GM18873 (cell line): ENCODE measurements around the gene OR6C2.
"Not testable (repeated sequence)": the region's sequence is repeated elsewhere in the genome, so short reads cannot be mapped to it uniquely, and the experiment has no call there.

Experiments
- ATAC-seq: cut with Tn5 transposase; IDR thresholded peaks from one replicate; pipeline ENCODE4 v1.9.1; 2021; ENCODE audit warnings: mild to moderate bottlenecking, moderate library complexity, moderate number of reproducible peaks; ENCODE audit not compliant: unreplicated experiment, low FRiP score

Gene OR6C2

GRCh38 chr12:55470088-55470829, 26.4 kb downstream of the OR6C2 start, which contains the start of gene OR6C70:
OR6C70 (minus strand) TSS chr12:55470138; CDS start chr12:55470138, 0 bp downstream.
- no peak for ATAC-seq

DNA sequence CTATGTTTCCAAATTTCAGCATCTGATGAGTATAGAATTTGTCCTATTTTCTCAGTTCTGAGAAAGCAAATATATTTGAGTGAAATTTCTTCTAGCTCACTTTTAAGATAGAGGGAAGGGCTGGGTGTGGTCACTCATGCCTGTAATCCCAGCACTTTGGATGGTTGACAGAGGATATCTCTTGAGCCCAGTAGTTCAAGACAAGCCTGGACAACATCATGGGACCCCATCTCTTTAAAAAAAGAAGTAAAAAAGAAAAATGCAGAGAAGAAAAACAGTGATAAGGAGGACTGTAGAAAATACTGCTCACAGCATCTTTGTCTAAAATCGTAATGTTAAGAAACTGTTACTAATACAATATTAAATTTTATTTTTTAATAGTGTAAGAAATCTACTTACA, 28.4 kb downstream of the OR6C2 start:
- ATAC-seq, result no peak

DNA sequence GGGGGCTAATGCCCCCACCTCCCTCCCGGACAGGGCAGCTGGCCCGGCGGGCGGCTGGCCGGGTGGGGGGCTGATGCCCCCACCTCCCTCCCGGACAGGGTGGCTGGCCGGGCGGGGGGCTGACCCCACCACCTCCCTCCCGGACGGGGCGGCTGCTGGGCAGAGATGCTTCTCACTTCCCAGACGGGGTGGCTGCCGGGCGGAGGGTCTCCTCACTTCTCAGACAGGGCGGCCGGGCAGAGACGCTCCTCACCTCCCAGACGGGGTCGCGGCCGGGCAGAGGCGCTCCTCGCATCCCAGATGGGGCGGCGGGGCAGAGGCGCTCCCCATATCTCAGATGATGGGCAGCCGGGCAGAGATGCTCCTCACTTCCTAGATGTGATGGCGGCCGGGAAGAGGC, 35.3 kb downstream of the OR6C2 start:
- not testable (repeated sequence) for ATAC-seq

- not testable (repeated sequence) for ATAC-seq
Observed at GRCh38 chr12:55484284-55484683, 40.4 kb downstream of the OR6C2 start.

- no peak for ATAC-seq
Observed at GRCh38 chr12:55492078-55492477, 48.2 kb downstream of the OR6C2 start, which contains the start of gene OR6C68. OR6C68 (plus strand) TSS chr12:55492378; CDS start chr12:55492378, 0 bp downstream.

DNA sequence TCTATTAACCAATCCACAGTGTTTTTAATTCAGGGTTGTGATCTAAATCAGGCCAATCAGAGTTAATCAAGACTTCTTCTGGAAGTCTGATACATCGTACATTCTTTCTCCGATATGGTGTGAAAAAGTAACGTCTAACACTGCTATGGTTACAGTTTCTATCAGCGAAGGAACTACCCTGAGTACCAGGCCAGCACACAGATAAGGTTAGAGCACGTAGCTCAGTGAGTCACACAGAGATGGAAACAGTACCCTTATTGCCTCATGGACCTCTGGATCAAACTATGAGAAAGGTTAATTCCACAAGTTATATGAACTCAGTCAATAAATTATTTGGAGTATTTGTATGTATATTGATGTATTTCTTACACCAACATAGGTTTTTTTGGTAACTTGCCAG, 51.6 kb downstream of the OR6C2 start:
- ATAC-seq, result no peak

DNA sequence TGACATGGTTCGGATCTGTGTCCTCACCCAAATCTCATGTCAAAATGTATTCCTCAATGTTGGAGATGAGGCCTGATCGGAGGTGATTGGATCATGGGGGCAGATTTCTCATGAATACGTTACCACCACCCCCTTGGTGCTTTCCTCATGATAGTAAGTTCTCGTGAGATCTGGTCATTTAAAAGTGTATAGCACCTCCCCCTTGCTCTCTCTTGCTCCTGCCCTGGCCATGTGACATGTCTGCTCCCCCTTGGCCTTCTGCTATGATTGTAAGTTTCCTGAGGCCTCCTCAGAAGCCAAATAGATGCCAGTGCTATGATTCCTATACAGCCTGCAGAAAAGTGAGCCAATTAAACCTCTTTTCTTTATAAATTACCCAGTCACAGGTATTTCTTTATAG, 55.4 kb downstream of the OR6C2 start:
- no peak for ATAC-seq

DNA sequence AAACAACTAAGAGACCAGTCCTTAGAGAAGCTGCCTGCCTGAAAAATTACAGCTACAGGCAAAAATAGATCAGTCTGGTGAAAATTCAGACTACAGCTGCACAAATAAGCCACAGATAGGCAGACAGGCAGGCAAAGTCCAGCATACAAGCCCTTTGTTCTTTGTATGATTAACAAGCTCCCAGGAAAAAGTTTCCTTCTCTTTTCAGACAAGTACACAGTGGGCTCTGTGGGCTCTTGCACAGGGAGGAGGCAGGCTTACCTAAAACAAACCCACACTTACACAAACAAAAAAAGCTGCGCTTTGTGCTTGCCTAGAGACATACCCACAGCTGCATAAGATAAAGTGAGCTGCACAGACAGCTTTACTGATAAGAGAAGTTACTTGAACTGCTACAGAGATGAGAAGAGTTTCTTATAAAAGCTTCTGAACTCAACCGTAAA, 56.0 kb downstream of the OR6C2 start:
- no peak for ATAC-seq

DNA sequence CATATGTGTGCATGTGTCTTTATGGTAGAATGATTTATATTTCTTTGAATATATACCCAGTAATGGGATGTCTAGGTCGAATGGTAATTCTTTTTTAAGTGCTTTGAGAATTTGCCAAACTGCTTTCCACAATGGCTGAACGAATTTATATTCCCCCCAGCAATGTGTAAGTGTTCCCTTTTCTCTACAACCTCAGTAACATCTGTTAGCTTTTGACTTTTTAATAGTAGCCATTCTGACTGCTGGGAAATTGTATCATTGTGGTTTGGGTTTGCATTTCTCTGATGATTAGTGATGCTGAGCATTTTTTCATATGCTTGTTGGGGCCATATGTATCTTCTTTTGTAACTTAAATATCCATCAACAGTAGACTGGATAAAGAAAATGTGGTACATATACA, 57.7 kb downstream of the OR6C2 start:
- ATAC-seq, result no peak
